ENCODE measurements around the gene DLGAP4.

GRCh38 chr20:36478137-36478905 lies 172.2 kb downstream of the DLGAP4 start:
- TF ChIP-seq EP300 (IDR thresholded peaks at IDR 0.05): no peak
- TF ChIP-seq, protein P1, sequence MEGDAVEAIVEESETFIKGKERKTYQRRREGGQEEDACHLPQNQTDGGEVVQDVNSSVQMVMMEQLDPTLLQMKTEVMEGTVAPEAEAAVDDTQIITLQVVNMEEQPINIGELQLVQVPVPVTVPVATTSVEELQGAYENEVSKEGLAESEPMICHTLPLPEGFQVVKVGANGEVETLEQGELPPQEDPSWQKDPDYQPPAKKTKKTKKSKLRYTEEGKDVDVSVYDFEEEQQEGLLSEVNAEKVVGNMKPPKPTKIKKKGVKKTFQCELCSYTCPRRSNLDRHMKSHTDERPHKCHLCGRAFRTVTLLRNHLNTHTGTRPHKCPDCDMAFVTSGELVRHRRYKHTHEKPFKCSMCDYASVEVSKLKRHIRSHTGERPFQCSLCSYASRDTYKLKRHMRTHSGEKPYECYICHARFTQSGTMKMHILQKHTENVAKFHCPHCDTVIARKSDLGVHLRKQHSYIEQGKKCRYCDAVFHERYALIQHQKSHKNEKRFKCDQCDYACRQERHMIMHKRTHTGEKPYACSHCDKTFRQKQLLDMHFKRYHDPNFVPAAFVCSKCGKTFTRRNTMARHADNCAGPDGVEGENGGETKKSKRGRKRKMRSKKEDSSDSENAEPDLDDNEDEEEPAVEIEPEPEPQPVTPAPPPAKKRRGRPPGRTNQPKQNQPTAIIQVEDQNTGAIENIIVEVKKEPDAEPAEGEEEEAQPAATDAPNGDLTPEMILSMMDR (IDR thresholded peaks at IDR 0.05): no peak
- no peak for TF ChIP-seq POLR2A (IDR thresholded peaks at IDR 0.05)
- TF ChIP-seq POLR2AphosphoS5 (IDR thresholded peaks at IDR 0.05): no peak

All from stomach (tissue), 4 donors.